DND-41 (cell line): ENCODE results near the gene ACSL6.

Source experiments
- ATAC-seq: fragments of 200-7000 bp; cut with Tn5 transposase; 3 replicates; pipeline ENCODE4 v1.9.1; 2021; ENCODE audit warnings: low read depth; ENCODE audit not compliant: insufficient read depth
- DNase-seq: peaks from one replicate; pipeline ENCODE4 v3.0.0-alpha.2; 2020
- H2AFZ ChIP-seq: 2 replicates; pipeline ENCODE4 v1.6.0; 2012; ENCODE audit warnings: low read depth, low read length
- H3K27ac ChIP-seq: 2 replicates; pipeline ENCODE4 v1.5.1; 2012; ENCODE audit warnings: low read length, inconsistent platforms
- H3K27me3 ChIP-seq: fragments of 200-600 bp; sonication (generic); 2 replicates; pipeline ENCODE4 v1.6.0; 2012; ENCODE audit warnings: low read length, mild to moderate bottlenecking, inconsistent platforms; ENCODE audit not compliant: insufficient read depth, poor library complexity
- H3K36me3 ChIP-seq: 2 replicates; pipeline ENCODE4 v1.5.1; 2012; ENCODE audit warnings: low read length, inconsistent platforms; ENCODE audit not compliant: insufficient read depth
- H3K4me1 ChIP-seq: 2 replicates; pipeline ENCODE4 v1.5.1; 2012; ENCODE audit warnings: mild to moderate bottlenecking, low read length; ENCODE audit not compliant: insufficient read depth
- H3K4me2 ChIP-seq: 2 replicates; pipeline ENCODE4 v1.6.0; 2012; ENCODE audit warnings: mild to moderate bottlenecking, moderate library complexity, low read length, inconsistent platforms; ENCODE audit not compliant: insufficient read depth
- H3K4me3 ChIP-seq, 2 experiments: fragments of 200-600 bp in 1 of 2; shearing (Covaris generic) in 1 of 2; 2 replicates each; pipeline ENCODE4 v1.5.1; 2012 to 2016; ENCODE audit warnings: inconsistent platforms in 2 of 2, low read length in 2 of 2, mild to moderate bottlenecking in 2 of 2, low read depth in 1 of 2, moderate library complexity in 1 of 2
- H3K79me2 ChIP-seq: 2 replicates; pipeline ENCODE4 v1.6.0; 2012; ENCODE audit warnings: low read length, inconsistent platforms; ENCODE audit not compliant: insufficient read depth
- H3K9ac ChIP-seq: 2 replicates; pipeline ENCODE4 v1.6.0; 2012; ENCODE audit warnings: low read depth, mild to moderate bottlenecking, inconsistent platforms, low read length, moderate library complexity
- H3K9me3 ChIP-seq: 2 replicates; pipeline ENCODE4 v1.5.1; 2012; ENCODE audit warnings: low read length, moderate library complexity, mild to moderate bottlenecking, inconsistent platforms; ENCODE audit not compliant: insufficient read depth, severe bottlenecking
- H4K20me1 ChIP-seq: 2 replicates; pipeline ENCODE4 v1.6.0; 2012; ENCODE audit warnings: low read length; ENCODE audit not compliant: insufficient read depth
- EZH2 ChIP-seq: IDR thresholded peaks from 3 replicates; pipeline ENCODE4 v1.6.1; 2012; ENCODE audit warnings: borderline replicate concordance, low read depth, mild to moderate bottlenecking, moderate library complexity, low read length, inconsistent platforms; ENCODE audit not compliant: severe bottlenecking
- TF ChIP-seq, protein P1 (sequence below): IDR thresholded peaks from 2 replicates; pipeline ENCODE4 v1.5.1; 2012; ENCODE audit warnings: borderline replicate concordance, low read length, moderate library complexity, mild to moderate bottlenecking; ENCODE audit not compliant: poor library complexity, severe bottlenecking; ENCODE audit errors: extremely low read depth

ACSL6 gene

DNA sequence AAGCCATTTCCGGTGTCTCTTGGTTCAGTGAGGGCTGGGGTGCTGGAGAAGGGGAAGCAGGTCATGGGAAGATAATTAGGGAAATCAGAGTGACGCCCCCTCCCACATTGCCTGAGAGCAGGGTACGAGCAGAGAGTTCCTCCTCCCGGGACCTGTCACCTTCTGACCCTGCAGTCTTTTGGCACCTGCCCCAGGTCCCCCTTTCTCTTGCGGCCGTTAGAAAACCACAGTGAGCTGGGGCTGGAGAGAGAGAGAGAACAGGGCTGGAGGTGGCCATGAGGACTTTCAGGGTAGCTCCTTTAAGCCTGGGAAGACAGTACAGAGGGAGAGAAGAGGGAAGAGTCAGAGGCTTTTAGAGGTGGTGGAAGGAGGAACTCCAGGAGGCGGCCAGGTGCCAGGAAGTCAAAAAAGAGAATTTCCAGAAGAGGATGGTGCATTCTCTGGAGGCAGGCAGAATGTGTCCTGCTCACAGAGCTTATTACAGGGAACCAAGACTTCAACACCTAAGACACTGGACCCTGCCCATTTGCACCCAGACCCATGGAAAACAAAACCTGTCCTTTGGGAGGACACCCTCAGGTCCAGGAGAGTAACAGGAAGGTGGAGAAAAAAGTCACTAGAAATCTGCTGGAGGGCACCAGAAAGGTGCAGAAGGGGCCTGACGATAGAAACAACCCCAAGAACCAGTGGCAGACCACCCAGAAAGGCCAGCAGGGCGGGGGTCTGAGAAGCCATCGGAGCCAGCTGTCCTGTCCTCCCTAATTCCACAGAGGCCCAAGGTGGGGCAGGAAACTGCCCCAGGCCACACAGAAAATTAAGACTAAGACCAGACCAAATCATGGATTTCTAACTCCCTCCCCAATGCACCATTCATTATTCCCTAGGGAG lies 6.5 kb upstream of the ACSL6 start:
- H3K9me3 ChIP-seq: no peaks in the 10 kb centered on the region
- no peak for TF ChIP-seq EZH2
- TF ChIP-seq, protein P1, sequence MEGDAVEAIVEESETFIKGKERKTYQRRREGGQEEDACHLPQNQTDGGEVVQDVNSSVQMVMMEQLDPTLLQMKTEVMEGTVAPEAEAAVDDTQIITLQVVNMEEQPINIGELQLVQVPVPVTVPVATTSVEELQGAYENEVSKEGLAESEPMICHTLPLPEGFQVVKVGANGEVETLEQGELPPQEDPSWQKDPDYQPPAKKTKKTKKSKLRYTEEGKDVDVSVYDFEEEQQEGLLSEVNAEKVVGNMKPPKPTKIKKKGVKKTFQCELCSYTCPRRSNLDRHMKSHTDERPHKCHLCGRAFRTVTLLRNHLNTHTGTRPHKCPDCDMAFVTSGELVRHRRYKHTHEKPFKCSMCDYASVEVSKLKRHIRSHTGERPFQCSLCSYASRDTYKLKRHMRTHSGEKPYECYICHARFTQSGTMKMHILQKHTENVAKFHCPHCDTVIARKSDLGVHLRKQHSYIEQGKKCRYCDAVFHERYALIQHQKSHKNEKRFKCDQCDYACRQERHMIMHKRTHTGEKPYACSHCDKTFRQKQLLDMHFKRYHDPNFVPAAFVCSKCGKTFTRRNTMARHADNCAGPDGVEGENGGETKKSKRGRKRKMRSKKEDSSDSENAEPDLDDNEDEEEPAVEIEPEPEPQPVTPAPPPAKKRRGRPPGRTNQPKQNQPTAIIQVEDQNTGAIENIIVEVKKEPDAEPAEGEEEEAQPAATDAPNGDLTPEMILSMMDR: no peak
- no peak for ATAC-seq
- no peaks in the 10 kb centered on the region for H3K79me2 ChIP-seq
- no peak overlapping the region for H3K9ac ChIP-seq
- no peak overlapping the region for H3K4me3 ChIP-seq
- H2AFZ ChIP-seq: no peak overlapping the region
- H3K27ac ChIP-seq: no peak overlapping the region
- DNase-seq: no peak
- no peaks in the 10 kb centered on the region for H3K36me3 ChIP-seq
- H3K4me2 ChIP-seq: no peak overlapping the region
- no peaks in the 10 kb centered on the region for H3K4me1 ChIP-seq
- H4K20me1 ChIP-seq: no peaks in the 10 kb centered on the region
- peaks cover 14% of the 10 kb centered on the region for H3K27me3 ChIP-seq

DNA sequence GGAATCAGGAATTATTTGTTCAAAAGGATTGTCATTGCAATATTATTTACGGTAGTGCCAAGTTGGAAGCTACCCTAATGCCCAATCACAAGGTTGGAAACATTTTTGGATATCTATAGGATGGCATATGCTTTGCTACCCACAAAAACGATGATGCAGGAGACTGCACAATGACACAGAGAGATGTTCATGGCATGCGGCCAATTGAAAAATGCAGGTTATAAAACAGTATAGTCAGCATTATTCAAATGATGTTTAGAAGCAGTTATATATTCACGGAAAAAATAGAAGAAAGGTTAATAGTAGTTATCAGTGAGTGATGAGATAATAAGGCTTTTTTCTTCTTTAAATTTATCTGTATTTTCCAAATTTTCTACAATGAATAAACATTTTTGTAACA lies 5.9 kb upstream of the ACSL6 start:
- Histone ChIP-seq H3K4me2 (no peak overlapping the region), H3K36me3 (no peaks in the 10 kb centered on the region), H2AFZ (no peak overlapping the region), H3K27ac (no peak overlapping the region), H3K27me3 (peaks cover 14% of the 10 kb centered on the region), H4K20me1 (no peaks in the 10 kb centered on the region; the same call in 1 of the 2 replicates), H3K4me3 (no peak overlapping the region), H3K4me1 (no peaks in the 10 kb centered on the region), H3K9me3 (no peaks in the 10 kb centered on the region), H3K9ac (no peak overlapping the region), H3K79me2 (no peaks in the 10 kb centered on the region)
- ATAC-seq: no peak
- TF ChIP-seq, protein P1: no peak
- TF ChIP-seq EZH2: no peak
- DNase-seq: no peak

DNA sequence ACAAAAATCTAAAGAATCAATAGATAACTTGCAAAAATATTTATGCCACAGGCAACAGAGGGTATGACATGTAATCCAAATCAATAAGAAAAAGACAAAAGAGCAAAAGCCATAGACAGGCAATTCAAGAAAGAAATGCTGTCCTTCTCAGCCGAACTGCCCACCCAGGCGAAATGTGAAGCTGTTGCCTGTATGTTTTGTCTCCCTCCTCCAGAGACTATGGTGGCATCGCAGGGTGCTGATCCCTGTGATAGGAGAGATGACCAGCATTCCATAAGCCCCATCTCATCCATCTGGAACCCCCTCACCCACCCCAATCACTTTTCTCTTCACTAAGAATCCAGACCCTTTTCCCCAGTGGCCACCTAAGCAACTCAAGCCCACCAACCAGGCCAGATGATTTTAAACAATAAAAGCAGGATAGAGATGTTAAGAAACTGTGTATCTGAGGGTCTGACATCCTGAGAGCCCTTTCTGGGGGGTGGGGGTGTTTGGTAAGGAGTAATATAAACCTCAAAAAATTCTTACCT lies 5.3 kb upstream of the ACSL6 start:
- Histone ChIP-seq H3K27me3 (peaks cover 14% of the 10 kb centered on the region), H3K4me1 (no peaks in the 10 kb centered on the region), H4K20me1 (no peaks in the 10 kb centered on the region; the same call in 1 of the 2 replicates), H3K4me2 (no peak overlapping the region), H3K79me2 (no peaks in the 10 kb centered on the region), H3K9me3 (no peaks in the 10 kb centered on the region), H3K27ac (no peak overlapping the region), H3K36me3 (no peaks in the 10 kb centered on the region), H2AFZ (no peak overlapping the region), H3K9ac (no peak overlapping the region), H3K4me3 (no peak overlapping the region)
- ATAC-seq (no peak), DNase-seq (no peak)
- TF ChIP-seq EZH2: no peak
- TF ChIP-seq, protein P1: no peak
